GM12801 (cell line): ENCODE results near the gene CD8A.

Experiments used
- CTCF ChIP-seq: IDR thresholded peaks from one replicate; pipeline ENCODE4 v1.5.1; 2011; ENCODE audit warnings: control low read depth; ENCODE audit not compliant: insufficient read length; ENCODE audit errors: extremely low read depth

The CD8A gene

GRCh38 chr2:86768189-86768949 lies 22.3 kb downstream of the CD8A start:
- no peak for TF ChIP-seq CTCF

GRCh38 chr2:86765310-86765695 lies 25.4 kb downstream of the CD8A start:
- TF ChIP-seq CTCF = no peak

- no peak for TF ChIP-seq CTCF
These were observed 25.9 kb downstream of the CD8A start for GRCh38 chr2:86764661-86765309.

GRCh38 chr2:86760371-86760770 lies 30.3 kb downstream of the CD8A start:
- TF ChIP-seq CTCF = no peak

- no peak for TF ChIP-seq CTCF
These were observed 32.3 kb downstream of the CD8A start for GRCh38 chr2:86758405-86758804.

GRCh38 chr2:86753606-86754005 lies 37.1 kb downstream of the CD8A start:
- TF ChIP-seq CTCF = no peak

GRCh38 chr2:86752934-86753333 lies 37.8 kb downstream of the CD8A start:
- no peak for TF ChIP-seq CTCF
